ENCODE results near the gene SORCS2. TPM values are rescaled to one million over a fixed set of nuclear protein-coding genes. Genes with fewer than 3 reads are reported as not detected.

SORCS2 gene
- total and polyA plus RNA-seq, 2 of the 13 experiments (the other 11 are each of a cell fraction or from before 2014, with no cell fraction given) = 0.82 to 1.0 TPM

- CTCF ChIA-PET (ENCODE audit: low intra/inter-chr PET ratio, low total read pairs) = no interaction called here
- no peak overlapping the region for H3K27ac ChIP-seq (ENCODE audit: extremely low read length, insufficient read depth, low read length)
- no peak overlapping the region for H3K9ac ChIP-seq (ENCODE audit: insufficient read depth, low read depth, low read length)
- WGBS (ENCODE audit: low lambda C conversion rate) = 30% methylated on average over 8 of the region's 9 CpGs
- DNase-seq (ENCODE audit: low spot score) (no peak), ATAC-seq (no peak), FAIRE-seq (no peak)
- no peak overlapping the region for H3K4me3 ChIP-seq (replicated peaks in 1 of 3; ENCODE audit: insufficient read depth in 1 of 3, low read depth in 2 of 3, low read length in 3 of 3)
- H3K36me3 ChIP-seq (replicated peaks in 1 of 2; ENCODE audit: control insufficient read depth in 1 of 2, insufficient read depth in 2 of 2, low read length in 2 of 2) = no peaks in the 10 kb centered on the region
- H3K79me2 ChIP-seq (ENCODE audit: insufficient read depth, low read length) = no peaks in the 10 kb centered on the region
- H2AFZ ChIP-seq (ENCODE audit: low read length) = no peak overlapping the region
- peaks cover 11 to 70% of the 10 kb centered on the region in 2 experiments; a peak in 4 of 5 replicates for H3K27me3 ChIP-seq (ENCODE audit: control insufficient read depth in 1 of 2, insufficient read depth in 2 of 2, low read length in 2 of 2)
- intact Hi-C loops (cut with micrococcal nuclease; ENCODE audit: unreplicated experiment) (no loop called here), in situ Hi-C loops (cut with HindIII; ENCODE audit: extremely low pct_ligation_motif_present, low pct_unique_long_range_greater_than_20kb) (no loop called here)
- no peak overlapping the region for H3K4me2 ChIP-seq (ENCODE audit: low read depth, low read length)
- H4K20me1 ChIP-seq (ENCODE audit: insufficient read depth, low read length) = peaks cover 3% of the 10 kb centered on the region; the same call in 1 of the 2 replicates
- H3K9me3 ChIP-seq (ENCODE audit: low read length) = no peaks in the 10 kb centered on the region
- H3K4me1 ChIP-seq (ENCODE audit: insufficient read depth, low read length) = no peaks in the 10 kb centered on the region
- TF ChIP-seq KLF15 (CRISPR knock-in tag; IDR thresholded peaks at IDR 0.05; ENCODE audit: borderline replicate concordance) (no peak), ZNF496 (CRISPR knock-in tag; IDR thresholded peaks at IDR 0.05; ENCODE audit: insufficient replicate concordance) (no peak), CREB3 (CRISPR knock-in tag; IDR thresholded peaks at IDR 0.05) (no peak), KMT2B (CRISPR knock-in tag; IDR thresholded peaks at IDR 0.05) (no peak), ZBTB33 (CRISPR knock-in tag; IDR thresholded peaks at IDR 0.05) (no peak), TOE1 (CRISPR knock-in tag; IDR thresholded peaks at IDR 0.05) (no peak), ZBTB26 (CRISPR knock-in tag; IDR thresholded peaks at IDR 0.05; ENCODE audit: borderline replicate concordance) (no peak)
- BruUV-seq (replicated peaks) = no TSS peak
- POLR2A ChIA-PET = no interaction called here
Measured at GRCh38 chr4:7297374-7297773, 105.0 kb downstream of the SORCS2 start.
